NOMO-1 (cell line): Measurements from ENCODE around the gene HOXB6.

Experiments
- DNase-seq, 2 experiments: peaks; one replicate each; lab custom pipeline; 2025; ENCODE audit not compliant: unreplicated experiment in 2 of 2; lab: John Stamatoyannopoulos, UW

Gene HOXB6

GRCh38 chr17:48596735-48597527 is 7.9 kb downstream of the HOXB6 start:
- DNase-seq, result no peak

GRCh38 chr17:48596000-48596734 is 8.6 kb downstream of the HOXB6 start:
- DNase-seq, result no peak

GRCh38 chr17:48595278-48595999 is 9.3 kb downstream of the HOXB6 start:
- DNase-seq, result no peak

GRCh38 chr17:48594538-48595277 is 10.1 kb downstream of the HOXB6 start:
- DNase-seq, result no peak

- peak; percentile 58 to 74 for DNase-seq
Measured at GRCh38 chr17:48593840-48594537, 10.8 kb downstream of the HOXB6 start.

- DNase-seq, result peak in 1 of 2 experiments; percentile 21
Measured at GRCh38 chr17:48593126-48593829, 11.5 kb downstream of the HOXB6 start, which contains the start of gene HOXB5. TSS of gene HOXB5 (minus strand) at chr17:48593779. CDS start at chr17:48593682, 97 bp downstream.

DNA sequence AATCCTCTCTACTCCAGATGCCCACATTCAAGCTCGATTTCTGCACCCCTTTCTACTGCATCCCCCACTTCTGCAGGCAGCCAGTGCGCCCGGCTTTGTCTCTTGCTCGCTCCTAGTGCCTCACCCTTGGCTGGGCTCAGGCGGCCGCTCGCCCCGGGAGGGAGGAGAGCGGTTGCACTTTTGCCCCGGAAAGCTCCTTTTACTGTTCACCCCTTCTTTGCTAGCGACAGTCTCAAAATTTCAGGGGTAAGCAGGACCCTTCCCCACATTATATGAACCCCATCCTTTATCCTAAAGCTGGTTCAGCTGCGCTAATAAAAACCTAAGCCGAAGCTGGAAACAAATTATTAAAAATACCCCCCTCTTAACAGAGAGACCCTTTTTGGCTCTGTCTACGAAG is 12.2 kb downstream of the HOXB6 start:
- DNase-seq, result no peak

GRCh38 chr17:48592057-48592514 is 12.7 kb downstream of the HOXB6 start:
- DNase-seq, result no peak

DNA sequence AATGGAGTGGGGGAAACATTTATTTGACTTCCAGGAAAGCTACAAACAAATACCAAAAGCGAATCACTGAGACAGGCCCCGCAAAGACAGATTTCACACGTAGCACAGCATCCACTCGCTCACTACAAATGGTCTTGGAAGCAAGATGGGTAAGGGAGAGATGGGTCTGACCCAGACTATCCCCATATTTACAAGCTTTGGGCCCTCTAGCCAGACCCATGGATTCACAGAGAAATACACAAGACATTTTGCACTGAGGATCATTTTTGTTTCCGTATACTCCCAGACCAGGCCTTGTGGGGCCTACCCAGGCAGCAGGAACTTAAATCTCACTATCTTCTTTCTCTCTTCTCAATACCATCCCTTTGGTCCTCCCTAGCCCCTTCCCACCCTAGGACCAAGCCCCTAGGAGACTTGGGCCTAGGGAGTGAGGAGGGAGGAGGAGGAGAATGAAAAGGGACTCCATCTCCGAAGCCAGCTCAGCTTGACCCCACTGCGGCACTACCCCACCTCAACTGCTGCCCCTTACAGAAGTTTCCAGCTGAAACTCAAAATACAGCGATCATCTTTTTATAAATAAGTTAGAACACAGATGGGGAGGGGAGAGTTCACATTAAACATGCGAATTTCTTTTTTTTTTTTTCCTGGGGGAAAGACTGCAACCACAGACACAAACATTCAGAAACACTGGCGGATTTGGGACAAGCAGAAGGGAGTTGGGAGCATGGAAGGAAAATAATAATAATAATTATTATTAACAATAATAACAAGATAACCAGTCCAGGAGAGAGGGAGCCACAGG is 13.3 kb downstream of the HOXB6 start:
- DNase-seq, result no peak

DNA sequence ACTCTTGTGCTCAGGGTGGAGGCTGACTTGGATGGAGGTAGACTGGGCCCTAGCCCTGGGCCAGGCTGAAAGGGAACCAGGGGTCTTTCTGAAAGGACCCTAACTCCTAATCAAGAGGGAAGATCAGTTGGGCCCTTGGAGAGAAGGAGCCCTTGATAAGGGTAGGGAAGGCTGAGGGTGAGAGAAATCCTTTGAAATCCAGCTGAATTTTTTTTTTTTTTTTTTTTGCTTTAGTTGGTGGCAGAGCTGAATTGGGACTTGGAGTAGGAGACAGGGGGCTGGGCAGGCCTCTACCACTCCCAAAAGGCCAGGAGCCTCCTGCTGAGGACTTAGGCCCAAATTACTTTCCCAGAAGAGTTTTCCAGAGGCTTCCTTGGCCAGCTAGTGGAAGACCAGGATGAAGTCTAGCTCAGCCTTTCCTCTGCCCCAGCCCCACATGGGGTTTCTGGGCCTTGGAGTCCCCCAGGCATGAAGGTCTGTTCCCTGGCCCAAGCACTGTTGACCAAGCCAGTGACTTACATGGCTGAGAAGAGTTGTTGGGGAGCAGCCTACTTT is 14.1 kb downstream of the HOXB6 start:
- no peak for DNase-seq

GRCh38 chr17:48589831-48590606 is 14.8 kb downstream of the HOXB6 start, which contains the start of gene HOXB3:
TSS of gene HOXB3 (minus strand) at chr17:48590241. CDS start at chr17:48552474, 37,767 bp downstream.
- DNase-seq, result no peak

DNA sequence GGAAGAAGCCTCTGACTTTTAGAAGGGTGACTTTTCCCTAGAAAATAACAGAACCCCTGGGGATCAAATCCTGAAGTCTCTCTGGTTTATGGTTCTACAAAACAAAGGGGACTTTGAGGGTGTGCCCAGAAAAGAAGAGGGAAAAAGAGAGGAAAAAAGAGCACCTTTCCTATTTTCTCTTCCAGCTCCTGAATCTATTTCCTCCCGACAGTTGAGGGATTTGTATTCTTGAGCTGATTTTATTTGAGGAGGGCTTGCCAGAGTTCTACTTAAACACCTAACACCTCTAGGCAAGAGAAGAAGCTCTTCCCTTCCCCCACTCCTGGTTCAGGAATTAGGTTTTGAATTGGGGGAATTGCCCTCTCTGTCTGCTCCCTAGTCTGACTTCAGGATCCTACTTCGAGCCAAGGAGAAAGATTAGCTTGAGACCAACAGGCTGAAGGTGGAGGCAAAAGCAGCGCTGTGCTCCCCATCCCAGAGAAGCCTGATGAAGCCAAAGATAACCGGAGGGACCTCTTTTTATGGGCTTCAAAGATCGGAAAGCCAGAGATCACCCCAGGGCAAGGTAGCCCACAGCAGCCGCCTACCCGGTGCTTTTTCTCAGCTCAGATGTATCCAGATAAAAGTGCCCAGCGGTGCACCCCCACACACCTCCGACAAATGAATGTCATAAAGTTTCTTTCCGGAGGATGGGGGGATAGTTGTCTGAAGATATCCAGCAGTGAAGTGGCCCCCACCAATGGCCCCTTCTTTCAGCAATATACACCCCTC is 15.5 kb downstream of the HOXB6 start:
- DNase-seq, result no peak

- no peak for DNase-seq
Measured at GRCh38 chr17:48588528-48588927, 16.3 kb downstream of the HOXB6 start.

DNA sequence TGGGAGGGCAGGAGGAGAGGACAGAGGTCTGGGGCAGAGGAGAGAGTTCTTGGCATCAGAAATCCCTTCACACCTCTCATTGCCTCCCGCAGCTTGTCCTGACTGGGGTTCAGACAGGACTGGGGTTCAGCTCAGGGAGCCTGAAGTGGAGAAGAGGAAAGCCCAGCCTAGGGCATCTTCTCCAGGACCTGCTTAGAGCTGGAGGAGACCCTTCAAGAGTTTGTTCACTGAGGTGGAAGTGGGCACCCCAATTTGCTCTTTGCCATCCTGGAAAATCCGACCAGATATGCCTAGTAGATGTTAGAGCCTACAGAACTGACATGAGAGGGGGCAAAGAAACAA is 16.7 kb downstream of the HOXB6 start:
- no peak for DNase-seq

GRCh38 chr17:48587276-48588073 is 17.3 kb downstream of the HOXB6 start:
- DNase-seq, result no peak
